Fibroblast of the aortic adventitia (primary cell): ENCODE data around the gene ATXN7L1. TPM values are rescaled to one million over a fixed set of nuclear protein-coding genes. Genes with fewer than 3 reads are reported as not detected.

Source experiments
- DNase-seq: peaks from one replicate; pipeline ENCODE4 v3.0.0-alpha.2; 2010; ENCODE audit warnings: low read depth
- H3K4me3 ChIP-seq: 2 replicates; pipeline ENCODE4 v1.5.1; 2011; ENCODE audit warnings: low read depth, mild to moderate bottlenecking, control low read depth, low read length, moderate library complexity
- CTCF ChIP-seq: IDR thresholded peaks from 2 replicates; pipeline ENCODE4 v1.5.1; 2011; ENCODE audit warnings: mild to moderate bottlenecking, low read length, control low read depth, inconsistent platforms; ENCODE audit not compliant: insufficient read depth
- total RNA-seq: library from RNA; depleted of rRNA; stranded (reverse); fragments of >200 nt; gene quantifications from 2 replicates; pipeline ENCODE4 v1.2.3, GENCODE V29; 2012; ENCODE audit warnings: low replicate concordance

ATXN7L1 gene
- total RNA-seq, 1 donor, result 13.8 TPM

- no peak overlapping the region for H3K4me3 ChIP-seq
- no peak for DNase-seq
Observed at GRCh38 chr7:105751054-105751453, 125.3 kb downstream of the ATXN7L1 start.

GRCh38 chr7:105748701-105749100 is 127.7 kb downstream of the ATXN7L1 start:
- no peak overlapping the region for H3K4me3 ChIP-seq
- TF ChIP-seq CTCF, result no peak
- no peak for DNase-seq

More at GRCh38 chr7:105751054-105751453, 125.3 kb downstream of the ATXN7L1 start:
- no peak for TF ChIP-seq CTCF

- H3K4me3 ChIP-seq, result no peak overlapping the region
- TF ChIP-seq CTCF, result no peak
- DNase-seq, result no peak
Observed at GRCh38 chr7:105745681-105746330, 130.6 kb downstream of the ATXN7L1 start.

- DNase-seq, result no peak
- no peak overlapping the region for H3K4me3 ChIP-seq
- no peak for TF ChIP-seq CTCF
Observed at GRCh38 chr7:105744258-105744657, 132.1 kb downstream of the ATXN7L1 start.

GRCh38 chr7:105743351-105744090 is 132.9 kb downstream of the ATXN7L1 start:
- no peak overlapping the region for H3K4me3 ChIP-seq
- no peak for DNase-seq
- TF ChIP-seq CTCF, result no peak

GRCh38 chr7:105742787-105743186 is 133.6 kb downstream of the ATXN7L1 start:
- no peak overlapping the region for H3K4me3 ChIP-seq
- no peak for DNase-seq
- TF ChIP-seq CTCF, result no peak

- no peak overlapping the region for H3K4me3 ChIP-seq
- TF ChIP-seq CTCF, result no peak
- DNase-seq, result no peak
Observed at GRCh38 chr7:105741982-105742381, 134.4 kb downstream of the ATXN7L1 start.
